ENCODE data around the gene SLC45A1.

SLC45A1 gene

GRCh38 chr1:8356256-8357209, 38.6 kb downstream of the SLC45A1 start:
- no peak for DNase-seq

- no peak for DNase-seq
Observed at GRCh38 chr1:8357329-8358101, 39.6 kb downstream of the SLC45A1 start.

- no peak for DNase-seq
Observed at GRCh38 chr1:8358241-8358896, 40.5 kb downstream of the SLC45A1 start.

- DNase-seq = no peak
Observed at GRCh38 chr1:8358897-8359616, 41.1 kb downstream of the SLC45A1 start.

- no peak for DNase-seq
Observed at GRCh38 chr1:8359617-8360481, 41.9 kb downstream of the SLC45A1 start.

- DNase-seq = no peak
Observed at GRCh38 chr1:8360493-8361197, 42.7 kb downstream of the SLC45A1 start.

- no peak for DNase-seq
Observed at GRCh38 chr1:8361198-8361849, 43.4 kb downstream of the SLC45A1 start.

GRCh38 chr1:8362701-8363101, 44.8 kb downstream of the SLC45A1 start:
- no peak for DNase-seq

GRCh38 chr1:8363186-8363766, 45.4 kb downstream of the SLC45A1 start:
- DNase-seq = no peak

GRCh38 chr1:8363767-8364301, 45.9 kb downstream of the SLC45A1 start:
- no peak for DNase-seq

- no peak for DNase-seq
Observed at GRCh38 chr1:8364528-8365442, 46.9 kb downstream of the SLC45A1 start.

- no peak for DNase-seq
Observed at GRCh38 chr1:8365661-8366362, 47.9 kb downstream of the SLC45A1 start.

- DNase-seq = no peak
Observed at GRCh38 chr1:8367571-8368194, 49.8 kb downstream of the SLC45A1 start.

GRCh38 chr1:8368956-8369639, 51.2 kb downstream of the SLC45A1 start:
- no peak for DNase-seq

GRCh38 chr1:8370046-8370881, 52.4 kb downstream of the SLC45A1 start:
- no peak for DNase-seq

- DNase-seq = no peak
Observed at GRCh38 chr1:8370905-8371315, 53.0 kb downstream of the SLC45A1 start.
